ENCODE measurements around the gene YPEL2. TPM values are rescaled to one million over a fixed set of nuclear protein-coding genes. Genes with fewer than 3 reads are reported as not detected.

Gene YPEL2
- total RNA-seq, 1 donor from 2014 or later: 16.7 TPM

- Histone ChIP-seq H3K36me3 (no peaks in the 10 kb centered on the region), H3K4me1 (peaks cover 99% of the 10 kb centered on the region), H3K9me3 (no peaks in the 10 kb centered on the region), H3K27ac (peak overlapping the region; percentile 87), H3K4me3 (peak overlapping the region in 1 of 2 donors; percentile 27), H3K27me3 (no peaks in the 10 kb centered on the region)
- no peak for DNase-seq (ENCODE audit: extremely low spot score in 2 of 2)
- intact Hi-C loops (cut with DNase I): loop anchor here (10.0 kb wide), 1 partner anchor 53 kb away; no protein-coding TSS in a partner anchor
- TF ChIP-seq POLR2AphosphoS5 (IDR thresholded peaks at IDR 0.05; ENCODE audit: insufficient read depth in 1 of 2, low read depth in 1 of 2): peak in 1 of 2 donors; percentile 94
- no peak for TF ChIP-seq CTCF (IDR thresholded peaks at IDR 0.05)
Measured at GRCh38 chr17:59372138-59372751, 40.8 kb downstream of the YPEL2 start.

GRCh38 chr17:59373882-59374495 is 42.5 kb downstream of the YPEL2 start:
- no peak for DNase-seq (ENCODE audit: extremely low spot score in 2 of 2)
- Histone ChIP-seq H3K9me3 (no peaks in the 10 kb centered on the region), H3K4me3 (no peak overlapping the region), H3K27ac (peak overlapping the region; percentile 87), H3K4me1 (peaks cover 99% of the 10 kb centered on the region), H3K36me3 (no peaks in the 10 kb centered on the region), H3K27me3 (no peaks in the 10 kb centered on the region)
- no peak for TF ChIP-seq CTCF (IDR thresholded peaks at IDR 0.05)
- TF ChIP-seq POLR2AphosphoS5 (IDR thresholded peaks at IDR 0.05; ENCODE audit: insufficient read depth in 1 of 2, low read depth in 1 of 2): peak; percentile 39 to 93
- intact Hi-C loops (cut with DNase I): loop anchor here (2.0 to 10.0 kb wide), 2 partner anchors 41 to 51 kb away; no protein-coding TSS in a partner anchor

- peak overlapping the region; percentile 87 for H3K27ac ChIP-seq
- no peak overlapping the region for H3K4me3 ChIP-seq
- H3K36me3 ChIP-seq: no peaks in the 10 kb centered on the region
- peaks cover 96% of the 10 kb centered on the region for H3K4me1 ChIP-seq
- no peak for DNase-seq (ENCODE audit: extremely low spot score in 2 of 2)
- H3K9me3 ChIP-seq: no peaks in the 10 kb centered on the region
- H3K27me3 ChIP-seq: no peaks in the 10 kb centered on the region
- TF ChIP-seq POLR2A (IDR thresholded peaks at IDR 0.05) (no peak), CTCF (IDR thresholded peaks at IDR 0.05) (no peak), POLR2AphosphoS5 (IDR thresholded peaks at IDR 0.05; ENCODE audit: insufficient read depth in 1 of 2, low read depth in 1 of 2) (no peak)
- intact Hi-C loops (cut with DNase I): loop anchor here (2.0 to 10.0 kb wide), 2 partner anchors 42 to 50 kb away; no protein-coding TSS in a partner anchor
Measured at GRCh38 chr17:59374612-59375011, 43.2 kb downstream of the YPEL2 start.

GRCh38 chr17:59375857-59376256 is 44.4 kb downstream of the YPEL2 start:
- Histone ChIP-seq H3K9me3 (no peaks in the 10 kb centered on the region), H3K4me3 (no peak overlapping the region), H3K4me1 (peaks cover 91% of the 10 kb centered on the region), H3K27ac (peak overlapping the region; percentile 87), H3K27me3 (no peaks in the 10 kb centered on the region), H3K36me3 (no peaks in the 10 kb centered on the region)
- no peak for DNase-seq (ENCODE audit: extremely low spot score in 2 of 2)
- no peak for TF ChIP-seq CTCF (IDR thresholded peaks at IDR 0.05)
- no peak for TF ChIP-seq POLR2A (IDR thresholded peaks at IDR 0.05)
- no peak for TF ChIP-seq POLR2AphosphoS5 (IDR thresholded peaks at IDR 0.05; ENCODE audit: insufficient read depth in 1 of 2, low read depth in 1 of 2)
- intact Hi-C loops (cut with DNase I): loop anchor here (2.0 to 10.0 kb wide), 2 partner anchors 43 to 49 kb away; no protein-coding TSS in a partner anchor

GRCh38 chr17:59376506-59376905 is 45.1 kb downstream of the YPEL2 start:
- Histone ChIP-seq H3K27ac (peak overlapping the region; percentile 87), H3K36me3 (no peaks in the 10 kb centered on the region), H3K9me3 (no peaks in the 10 kb centered on the region), H3K4me1 (peaks cover 91% of the 10 kb centered on the region), H3K27me3 (no peaks in the 10 kb centered on the region), H3K4me3 (no peak overlapping the region)
- intact Hi-C loops (cut with DNase I): loop anchor here (10.0 kb wide), 1 partner anchor 48 kb away; no protein-coding TSS in a partner anchor
- no peak for DNase-seq (ENCODE audit: extremely low spot score in 2 of 2)
- no peak for TF ChIP-seq POLR2AphosphoS5 (IDR thresholded peaks at IDR 0.05; ENCODE audit: insufficient read depth in 1 of 2, low read depth in 1 of 2)
- no peak for TF ChIP-seq POLR2A (IDR thresholded peaks at IDR 0.05)
- no peak for TF ChIP-seq CTCF (IDR thresholded peaks at IDR 0.05)
